ENCODE results near the gene PLCB3. TPM values are rescaled to one million over a fixed set of nuclear protein-coding genes. Genes with fewer than 3 reads are reported as not detected.

The PLCB3 gene
- total RNA-seq, 1 experiment from 2014 or later: 48.1 TPM

DNA sequence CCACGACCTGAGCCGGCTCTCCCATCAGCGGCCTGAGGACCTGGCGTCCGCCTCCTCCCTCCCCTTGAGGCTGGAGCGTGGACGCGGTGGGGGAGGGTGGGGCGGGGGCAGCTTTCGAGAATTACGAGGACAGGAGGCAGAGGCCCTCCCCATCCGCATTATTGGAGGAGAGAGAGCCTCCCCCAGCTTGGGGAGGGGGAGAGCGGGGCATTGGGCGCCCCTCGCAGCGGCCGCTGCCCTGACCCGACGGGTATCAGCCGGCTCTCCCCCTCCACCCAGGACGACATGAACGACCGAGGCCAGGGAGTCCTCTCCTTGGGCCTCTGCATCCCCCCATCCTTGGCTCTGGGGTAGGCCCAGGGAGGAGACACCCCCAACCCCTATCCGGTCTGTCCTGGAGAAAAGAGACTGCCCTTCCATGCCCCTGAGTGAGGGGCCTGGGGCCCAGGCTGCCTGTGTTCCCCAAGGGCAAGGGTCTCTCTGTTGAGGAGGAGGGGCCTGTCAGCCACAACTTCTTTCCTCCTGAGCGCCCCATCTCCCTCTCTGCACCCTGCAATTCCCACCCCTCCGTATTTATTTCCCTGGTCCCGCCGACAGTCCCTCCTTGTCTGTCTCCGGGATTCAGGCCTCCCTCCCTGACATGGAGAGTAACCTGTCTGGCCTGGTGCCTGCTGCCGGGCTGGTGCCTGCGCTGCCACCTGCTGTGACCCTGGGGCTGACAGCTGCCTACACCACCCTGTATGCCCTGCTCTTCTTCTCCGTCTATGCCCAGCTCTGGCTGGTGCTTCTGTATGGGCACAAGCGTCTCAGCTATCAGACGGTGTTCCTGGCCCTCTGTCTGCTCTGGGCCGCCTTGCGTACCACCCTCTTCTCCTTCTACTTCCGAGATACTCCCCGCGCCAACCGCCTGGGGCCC, 34.8 kb downstream of the PLCB3 start:
- DNase-seq (ENCODE audit: low read depth): no peak

DNA sequence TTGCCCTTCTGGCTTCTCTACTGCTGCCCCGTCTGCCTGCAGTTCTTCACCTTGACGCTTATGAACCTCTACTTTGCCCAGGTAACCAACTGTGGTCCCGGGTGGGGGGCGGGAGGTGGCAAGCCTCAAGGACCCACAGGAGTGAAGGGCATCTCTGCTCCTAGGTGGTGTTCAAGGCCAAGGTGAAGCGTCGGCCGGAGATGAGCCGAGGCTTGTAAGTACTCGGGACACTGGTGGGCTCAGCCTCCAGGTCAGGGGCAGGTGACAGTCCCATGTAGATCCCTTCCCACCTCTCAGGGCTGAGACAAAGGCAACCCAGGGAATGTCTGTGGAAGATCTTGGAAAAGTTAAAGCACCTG, 35.5 kb downstream of the PLCB3 start:
- DNase-seq (ENCODE audit: low read depth): no peak

DNA sequence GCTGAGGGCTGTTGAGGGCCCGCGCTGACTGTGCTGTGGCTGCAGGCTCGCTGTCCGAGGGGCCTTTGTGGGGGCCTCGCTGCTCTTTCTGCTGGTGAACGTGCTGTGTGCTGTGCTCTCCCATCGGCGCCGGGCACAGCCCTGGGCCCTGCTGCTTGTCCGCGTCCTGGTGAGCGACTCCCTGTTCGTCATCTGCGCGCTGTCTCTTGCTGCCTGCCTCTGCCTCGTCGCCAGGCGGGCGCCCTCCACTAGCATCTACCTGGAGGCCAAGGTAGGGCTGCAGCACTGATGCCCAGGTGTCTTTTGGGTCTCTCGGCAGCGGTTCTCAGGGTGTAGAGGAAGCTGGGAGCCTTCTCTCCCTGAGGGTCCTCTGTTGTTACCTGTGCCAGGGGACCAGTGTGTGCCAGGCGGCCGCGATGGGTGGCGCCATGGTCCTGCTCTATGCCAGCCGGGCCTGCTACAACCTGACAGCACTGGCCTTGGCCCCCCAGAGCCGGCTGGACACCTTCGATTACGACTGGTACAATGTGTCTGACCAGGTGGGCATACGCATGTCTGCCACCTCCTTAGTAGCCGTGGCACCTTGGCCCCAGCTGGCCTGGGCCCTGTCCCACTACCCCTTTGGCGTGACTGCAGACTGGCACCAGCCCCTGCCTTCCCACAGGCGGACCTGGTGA, 36.5 kb downstream of the PLCB3 start:
- DNase-seq (ENCODE audit: low read depth): no peak

DNA sequence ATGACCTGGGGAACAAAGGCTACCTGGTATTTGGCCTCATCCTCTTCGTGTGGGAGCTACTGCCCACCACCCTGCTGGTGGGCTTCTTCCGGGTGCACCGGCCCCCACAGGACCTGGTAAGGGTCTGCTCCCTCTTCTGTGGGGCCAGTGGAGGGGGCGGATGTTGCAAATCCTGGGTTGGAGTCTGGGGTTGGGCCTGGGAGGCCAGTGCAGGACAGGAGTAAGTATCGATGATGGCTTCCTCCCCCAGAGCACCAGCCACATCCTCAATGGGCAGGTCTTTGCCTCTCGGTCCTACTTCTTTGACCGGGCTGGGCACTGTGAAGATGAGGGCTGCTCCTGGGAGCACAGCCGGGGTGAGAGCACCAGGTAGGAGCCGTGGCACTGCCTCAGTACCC, 37.0 kb downstream of the PLCB3 start:
- DNase-seq (ENCODE audit: low read depth): no peak

DNA sequence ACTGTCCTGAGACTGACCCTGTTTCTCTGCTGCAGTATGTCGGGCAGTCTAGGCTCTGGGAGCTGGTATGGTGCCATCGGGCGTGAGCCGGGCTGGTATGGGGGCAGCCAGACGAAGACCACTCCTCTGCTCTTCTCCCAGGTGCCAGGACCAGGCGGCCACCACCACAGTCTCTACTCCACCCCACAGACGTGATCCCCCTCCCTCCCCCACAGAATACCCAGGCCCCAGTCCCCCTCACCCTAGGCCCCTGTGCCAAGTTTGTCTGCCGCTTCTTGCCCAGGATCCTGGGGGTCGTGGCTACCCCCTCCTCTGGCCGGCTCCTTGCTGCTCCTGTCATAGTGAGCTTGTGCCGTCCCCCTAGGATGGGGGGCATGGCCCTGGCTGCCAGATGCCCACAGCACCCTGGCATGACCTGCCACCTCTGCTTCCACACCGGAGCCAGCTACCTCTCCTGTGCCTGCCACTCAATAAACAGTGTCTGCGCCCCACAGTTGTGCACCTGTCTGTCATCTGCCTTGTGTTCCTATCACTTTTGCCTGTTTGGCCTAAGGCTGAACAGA, 37.8 kb downstream of the PLCB3 start:
- DNase-seq (ENCODE audit: low read depth): no peak

DNA sequence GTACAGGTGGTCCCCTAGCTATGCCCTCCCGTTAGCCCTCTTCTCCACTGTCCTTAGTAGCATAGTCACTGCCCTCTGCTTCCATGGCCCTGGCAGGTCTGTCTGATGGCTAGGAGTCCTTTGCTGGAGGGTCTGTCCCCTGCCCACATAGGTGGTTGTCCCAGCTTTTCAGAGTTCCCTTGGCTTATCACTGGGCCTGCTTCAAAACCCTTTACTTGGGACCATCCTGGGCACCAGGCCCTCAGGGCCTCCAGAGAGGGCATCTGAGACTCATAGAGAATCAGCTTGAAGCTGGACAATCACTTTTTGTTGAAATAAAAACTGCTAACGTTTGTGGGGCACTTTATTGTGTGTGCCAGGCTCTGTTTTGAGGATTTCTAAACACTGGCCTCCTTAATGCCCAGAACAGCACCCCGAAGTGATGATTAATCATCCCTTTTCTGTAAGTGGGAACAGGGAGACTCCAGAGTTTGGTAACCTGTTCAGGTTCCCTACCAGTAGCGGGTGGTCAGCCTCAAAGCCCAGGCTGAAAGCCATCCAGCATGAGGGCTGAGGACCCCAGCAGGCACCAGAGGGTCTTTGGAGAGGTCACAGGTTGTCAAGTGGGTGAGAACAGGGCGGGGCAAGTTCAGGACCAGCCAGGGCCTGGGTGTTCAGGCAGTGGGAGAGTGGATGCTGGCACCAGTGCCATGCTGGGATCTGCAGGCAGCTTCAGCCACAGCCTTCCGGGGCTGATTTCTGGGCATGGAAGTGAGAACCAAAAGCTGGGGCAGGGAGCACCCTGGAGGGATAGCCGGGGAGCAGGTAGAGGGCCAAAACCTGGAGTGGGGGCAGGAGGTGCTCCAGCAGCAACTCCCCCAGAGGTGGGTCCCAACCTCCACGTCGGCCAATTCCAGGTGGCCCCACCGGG, 39.3 kb downstream of the PLCB3 start:
- no peak for DNase-seq (ENCODE audit: low read depth)

DNA sequence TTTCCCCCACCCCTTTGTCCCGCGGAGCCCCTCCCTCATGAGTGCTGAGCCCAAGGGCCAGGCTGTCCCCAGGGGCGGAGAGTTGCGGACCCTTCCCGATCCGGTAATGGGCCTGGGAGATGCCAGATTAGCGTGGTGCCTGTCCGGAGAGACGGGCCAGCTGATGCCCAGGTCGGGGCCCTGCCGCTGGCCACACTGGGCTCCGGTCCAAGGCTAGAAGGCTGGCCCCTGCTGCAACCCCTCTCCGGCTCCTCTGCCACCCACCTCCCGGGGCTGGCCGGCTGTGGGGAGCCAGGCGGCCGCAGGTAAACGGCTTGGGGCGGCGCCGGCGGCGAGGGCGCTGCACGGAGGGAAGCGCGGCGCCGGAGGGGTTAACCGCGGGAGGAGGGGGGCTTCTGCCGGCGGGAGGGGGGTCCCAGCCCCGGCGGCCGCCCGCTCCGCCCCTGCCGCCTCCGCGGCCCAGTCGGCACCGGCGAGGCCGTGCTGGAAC, 40.0 kb downstream of the PLCB3 start, which contains the start of gene KCNK4:
Gene KCNK4 (plus strand): TSS at position 41 of the 490 bp plus-strand sequence. CDS start 1,717 bp downstream, outside the sequence.
- no peak for DNase-seq (ENCODE audit: low read depth)

DNA sequence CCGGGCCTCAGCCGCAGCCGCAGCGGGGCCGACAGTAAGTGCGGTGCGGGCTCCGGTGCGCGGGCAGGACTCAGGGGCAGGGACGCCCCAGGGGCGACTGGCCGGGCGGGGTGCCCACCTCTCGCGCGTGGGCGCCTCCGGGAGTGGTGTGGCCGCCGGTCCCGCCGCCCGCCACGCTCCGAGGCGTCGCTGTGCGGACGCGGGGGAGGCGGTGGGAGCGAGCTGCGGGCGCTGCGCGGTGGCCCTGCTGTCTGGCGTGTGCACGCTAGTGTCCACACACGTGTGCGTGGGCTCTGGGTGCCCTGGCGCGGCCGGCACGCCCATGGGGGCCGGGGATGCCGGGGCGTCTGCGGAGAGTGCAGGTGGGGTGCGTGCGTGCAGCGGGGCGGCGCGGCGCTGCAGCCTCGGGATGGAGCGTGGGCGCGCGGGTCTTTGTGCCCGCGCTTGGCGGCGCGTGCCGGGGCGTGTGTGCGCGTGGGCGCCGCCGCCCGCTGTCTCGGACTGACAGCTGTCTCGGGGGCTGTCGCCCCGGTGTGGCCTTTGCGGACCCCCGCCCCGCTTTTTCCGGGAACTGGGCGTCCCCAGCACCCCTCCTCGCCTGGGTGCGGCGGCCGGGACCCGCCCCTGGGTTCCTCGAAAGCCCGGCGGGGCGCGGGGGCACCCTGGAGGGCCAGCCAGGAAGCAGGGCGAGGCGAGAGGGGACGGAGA, 40.6 kb downstream of the PLCB3 start:
- DNase-seq (ENCODE audit: low read depth): no peak

DNA sequence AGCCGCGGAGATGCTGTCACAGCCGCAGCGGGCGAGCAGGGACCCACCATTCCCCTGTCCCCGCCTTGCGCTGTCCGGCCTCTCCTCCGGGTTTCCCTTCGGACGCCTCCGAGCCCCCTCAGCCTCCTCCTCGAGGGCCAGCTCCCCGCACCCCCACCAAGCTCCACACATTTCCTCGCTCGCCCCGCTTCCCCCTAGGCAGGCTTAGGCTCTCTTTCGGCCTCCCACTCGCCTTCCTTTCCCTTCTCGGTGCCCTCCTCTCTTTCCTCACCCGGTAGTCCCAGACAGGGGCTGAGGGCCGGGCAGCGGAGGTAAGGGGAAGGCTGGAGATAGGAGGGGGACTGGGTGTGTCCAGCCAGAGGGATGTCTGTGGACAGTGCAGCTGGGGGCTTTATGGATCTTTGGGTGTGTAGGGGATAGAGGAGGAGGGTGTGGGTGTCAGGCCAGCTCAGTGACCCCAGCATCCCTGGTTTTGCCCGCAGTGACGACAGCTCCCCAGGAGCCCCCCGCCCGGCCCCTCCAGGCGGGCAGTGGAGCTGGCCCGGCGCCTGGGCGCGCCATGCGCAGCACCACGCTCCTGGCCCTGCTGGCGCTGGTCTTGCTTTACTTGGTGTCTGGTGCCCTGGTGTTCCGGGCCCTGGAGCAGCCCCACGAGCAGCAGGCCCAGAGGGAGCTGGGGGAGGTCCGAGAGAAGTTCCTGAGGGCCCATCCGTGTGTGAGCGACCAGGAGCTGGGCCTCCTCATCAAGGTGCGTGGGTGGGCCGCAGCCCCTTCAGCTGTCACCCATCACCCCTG, 41.3 kb downstream of the PLCB3 start:
- DNase-seq (ENCODE audit: low read depth): no peak

DNA sequence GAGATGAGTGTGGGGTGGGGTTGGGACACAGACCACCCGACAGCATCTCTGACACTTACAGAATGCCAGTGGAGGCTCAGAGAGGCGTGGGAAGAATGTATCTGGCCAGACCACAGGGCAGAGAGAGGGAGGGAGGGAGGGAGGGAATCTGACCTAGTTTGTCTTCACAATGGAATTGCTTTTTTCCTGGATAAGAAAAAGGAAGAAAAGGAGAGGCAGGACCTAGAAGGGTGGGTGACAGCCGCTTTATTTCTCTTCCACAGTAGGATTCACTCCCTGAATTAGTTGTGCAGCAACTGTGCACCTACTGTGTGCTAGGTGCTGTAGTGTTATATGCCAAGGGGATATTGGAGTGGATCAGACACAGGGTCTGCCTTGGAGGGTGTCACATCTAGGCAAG, 43.4 kb downstream of the PLCB3 start:
- DNase-seq (ENCODE audit: low read depth): no peak

DNA sequence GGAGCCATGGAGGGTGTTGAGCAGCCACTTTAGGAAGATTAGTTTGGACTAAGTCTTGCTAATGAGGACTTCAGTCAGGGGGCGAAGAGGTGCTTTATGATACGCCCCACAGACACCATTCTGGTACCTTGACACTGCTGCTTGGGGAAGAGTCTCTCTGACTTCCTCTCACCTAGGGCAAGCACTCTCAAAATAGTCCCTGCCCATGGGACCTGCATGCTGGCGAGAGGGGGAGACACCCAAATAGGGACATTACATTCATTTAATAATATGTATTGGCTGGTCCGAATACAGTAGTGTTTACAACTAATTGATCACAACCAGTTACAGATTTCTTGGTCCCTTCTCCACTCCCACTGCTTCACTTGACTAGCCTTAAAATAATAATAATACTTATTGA, 44.4 kb downstream of the PLCB3 start:
- DNase-seq (ENCODE audit: low read depth): no peak

DNA sequence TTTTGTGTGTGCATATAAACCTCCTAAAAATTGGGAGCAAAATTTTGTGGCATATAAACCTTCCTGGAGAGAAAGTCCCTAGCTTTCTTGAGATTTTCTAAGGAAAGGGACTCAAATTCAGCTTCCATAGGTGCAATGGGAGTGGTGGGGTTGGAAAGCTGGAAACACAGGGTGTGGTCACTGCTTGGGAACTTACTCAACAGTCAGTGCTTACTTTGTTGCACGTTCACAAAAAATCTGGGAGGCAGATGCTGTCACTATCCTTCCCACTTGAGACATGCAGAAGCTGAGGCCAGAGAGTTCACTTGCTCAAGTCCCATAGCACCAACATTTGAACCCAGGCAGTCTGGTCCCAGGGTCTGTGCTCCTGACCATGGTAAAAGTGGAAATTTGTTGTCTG, 44.9 kb downstream of the PLCB3 start:
- peak; percentile 37 for DNase-seq (ENCODE audit: low read depth)

DNA sequence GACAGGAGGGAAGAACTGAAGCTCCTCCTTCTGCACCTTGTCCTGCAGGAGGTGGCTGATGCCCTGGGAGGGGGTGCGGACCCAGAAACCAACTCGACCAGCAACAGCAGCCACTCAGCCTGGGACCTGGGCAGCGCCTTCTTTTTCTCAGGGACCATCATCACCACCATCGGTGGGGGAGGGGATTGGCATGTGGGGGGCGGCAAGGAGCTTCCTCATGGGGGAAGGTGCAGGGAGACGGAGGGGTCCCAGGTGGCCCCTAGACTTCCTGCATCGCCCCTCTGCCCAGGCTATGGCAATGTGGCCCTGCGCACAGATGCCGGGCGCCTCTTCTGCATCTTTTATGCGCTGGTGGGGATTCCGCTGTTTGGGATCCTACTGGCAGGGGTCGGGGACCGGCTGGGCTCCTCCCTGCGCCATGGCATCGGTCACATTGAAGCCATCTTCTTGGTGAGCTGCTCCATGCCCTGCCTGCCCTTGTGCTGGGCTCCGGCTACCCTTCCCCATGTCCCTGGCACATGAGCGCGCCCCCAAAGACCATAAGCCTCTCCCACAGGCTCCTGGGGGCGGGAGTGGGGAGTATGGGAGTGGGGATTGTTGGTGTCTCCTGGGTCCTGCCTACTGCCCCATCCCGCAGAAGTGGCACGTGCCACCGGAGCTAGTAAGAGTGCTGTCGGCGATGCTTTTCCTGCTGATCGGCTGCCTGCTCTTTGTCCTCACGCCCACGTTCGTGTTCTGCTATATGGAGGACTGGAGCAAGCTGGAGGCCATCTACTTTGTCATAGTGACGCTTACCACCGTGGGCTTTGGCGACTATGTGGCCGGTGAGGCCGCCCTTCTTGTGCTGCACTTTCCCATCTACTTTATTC, 45.7 kb downstream of the PLCB3 start:
- no peak for DNase-seq (ENCODE audit: low read depth)

DNA sequence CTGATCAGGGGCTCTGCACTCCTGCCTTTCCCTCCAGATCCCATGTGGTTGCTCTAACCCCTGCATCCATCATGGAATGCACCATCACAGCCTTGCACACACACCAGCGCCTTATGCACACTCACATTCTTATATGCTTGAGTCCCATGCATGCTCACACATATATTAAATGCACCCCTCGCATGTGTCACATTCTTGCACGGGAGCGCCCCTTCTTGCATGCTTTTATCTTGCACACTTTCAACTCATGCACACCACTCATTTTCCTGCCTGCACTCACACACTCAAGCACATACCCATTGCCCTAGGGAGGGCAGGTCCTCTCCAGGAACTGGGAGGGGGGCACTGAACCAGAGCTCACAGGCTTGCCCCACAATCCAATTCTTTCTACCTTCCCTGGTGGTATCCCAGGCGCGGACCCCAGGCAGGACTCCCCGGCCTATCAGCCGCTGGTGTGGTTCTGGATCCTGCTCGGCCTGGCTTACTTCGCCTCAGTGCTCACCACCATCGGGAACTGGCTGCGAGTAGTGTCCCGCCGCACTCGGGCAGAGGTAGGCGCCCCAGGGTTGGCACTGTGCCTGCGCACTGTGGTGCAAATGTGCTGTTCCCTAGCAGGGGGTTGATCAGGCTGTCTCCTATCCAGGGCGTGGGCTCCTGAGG, 46.5 kb downstream of the PLCB3 start:
- no peak for DNase-seq (ENCODE audit: low read depth)

DNA sequence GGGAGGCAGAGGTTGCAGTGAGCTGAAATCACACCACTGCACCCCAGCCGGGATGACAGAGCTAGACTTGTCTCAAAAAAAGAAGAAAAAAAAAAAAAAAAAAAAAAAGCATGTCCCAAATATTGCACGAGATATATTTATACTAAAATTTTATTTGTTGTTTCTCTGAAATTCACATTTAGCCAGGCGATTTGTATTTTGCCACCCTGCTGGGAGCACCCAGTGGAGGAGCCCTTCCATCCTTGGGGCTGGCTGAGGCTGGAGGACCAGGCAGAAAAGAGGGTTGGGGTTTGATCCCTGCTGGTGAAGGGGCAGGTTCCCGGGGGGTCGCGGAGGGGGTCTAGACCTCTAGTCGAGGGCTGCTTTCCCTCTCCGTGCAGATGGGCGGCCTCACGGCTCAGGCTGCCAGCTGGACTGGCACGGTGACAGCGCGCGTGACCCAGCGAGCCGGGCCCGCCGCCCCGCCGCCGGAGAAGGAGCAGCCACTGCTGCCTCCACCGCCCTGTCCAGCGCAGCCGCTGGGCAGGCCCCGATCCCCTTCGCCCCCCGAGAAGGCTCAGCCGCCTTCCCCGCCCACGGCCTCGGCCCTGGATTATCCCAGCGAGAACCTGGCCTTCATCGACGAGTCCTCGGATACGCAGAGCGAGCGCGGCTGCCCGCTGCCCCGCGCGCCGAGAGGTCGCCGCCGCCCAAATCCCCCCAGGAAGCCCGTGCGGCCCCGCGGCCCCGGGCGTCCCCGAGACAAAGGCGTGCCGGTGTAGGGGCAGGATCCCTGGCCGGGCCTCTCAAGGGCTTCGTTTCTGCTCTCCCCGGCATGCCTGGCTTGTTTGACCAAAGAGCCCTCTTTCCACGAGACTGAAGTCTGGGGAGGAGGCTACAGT, 47.9 kb downstream of the PLCB3 start:
- peak; percentile 33 for DNase-seq (ENCODE audit: low read depth)

DNA sequence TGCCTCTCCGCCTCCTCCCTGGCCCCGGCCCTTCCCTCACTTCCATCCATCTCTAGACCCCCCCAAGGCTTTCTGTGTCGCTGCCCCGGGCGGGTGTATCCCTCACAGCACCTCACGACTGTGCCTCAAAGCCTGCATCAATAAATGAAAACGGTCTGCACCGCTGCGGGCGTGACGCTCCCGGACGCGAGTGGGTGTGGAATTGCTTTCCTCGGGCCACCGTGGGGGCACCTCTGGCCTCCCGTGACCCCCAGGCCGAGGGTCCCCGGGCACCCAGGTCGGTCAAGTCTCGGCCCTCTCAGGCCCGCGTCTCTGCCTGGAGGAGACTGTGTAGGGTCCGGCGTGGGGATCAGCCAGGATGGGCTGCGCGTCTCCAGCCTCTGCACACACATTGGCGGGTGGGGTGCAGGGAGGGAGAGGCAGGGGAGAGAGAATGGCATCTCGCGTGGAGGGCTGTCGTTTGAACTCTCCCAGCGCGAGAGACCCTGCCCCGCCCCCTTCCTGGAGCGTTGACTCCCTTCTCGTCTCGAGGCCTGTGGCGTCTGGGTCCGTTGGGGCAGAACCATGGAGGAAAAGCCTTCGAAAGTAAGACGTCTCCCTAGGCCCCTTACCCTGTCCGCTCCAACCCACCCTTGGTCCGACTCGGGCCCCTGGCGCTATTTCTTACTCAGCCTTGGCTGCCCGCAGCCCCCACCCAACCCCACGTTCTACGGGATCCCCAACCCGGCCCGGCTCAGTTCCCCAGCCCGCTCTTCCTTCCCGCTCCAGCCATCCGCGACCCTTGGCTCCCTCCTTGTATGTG, 48.7 kb downstream of the PLCB3 start, which contains the start of gene CATSPERZ:
Gene CATSPERZ (plus strand): TSS at position 512 of the 802 bp plus-strand sequence. CDS start 53 bp downstream, at position 565.
- no peak for DNase-seq (ENCODE audit: low read depth)

All from RPMI7951 (cell line).